H1 (cell line): ENCODE results near the gene RMND1. TPM values are rescaled to one million over a fixed set of nuclear protein-coding genes. Genes with fewer than 3 reads are reported as not detected.

Source experiments
- GTF2F1 ChIP-seq: IDR thresholded peaks from 2 replicates; pipeline ENCODE4 v1.6.1; 2012; ENCODE audit warnings: low read depth, low read length, improper control_type of control experiment, borderline replicate concordance
- polyA plus RNA-seq, 7 experiments: library from polyadenylated mRNA; depleted of rRNA in 3 of 7; stranded (reverse) in 5 of 7; unstranded in 2 of 7; fragments of >200 nt in 5 of 7; fragments of 200-250 nt in 2 of 7; gene quantifications; 1 replicate in 5 of 7; 2 replicates in 1 of 7; 4 replicates in 1 of 7; pipeline versions ENCODE4 v1.2.1 to v1.2.3, GENCODE V29; 2011 to 2013; ENCODE audit warnings: missing spikeins in 2 of 7, mixed read lengths in 2 of 7
- total RNA-seq: library from RNA; stranded (reverse); fragmentation: NEBNext Ultra II Directional; extraction: Animal tissue kit (Norgen Biotek cat#: 25700); gene quantifications from 2 replicates; pipeline ENCODE4 v1.2.1, GENCODE V29; 2021

Gene RMND1
- total and polyA plus RNA-seq, 2 of the 8 experiments (the other 6 are each of a cell fraction or from before 2014, with no cell fraction given): 7.3 to 21.9 TPM

DNA sequence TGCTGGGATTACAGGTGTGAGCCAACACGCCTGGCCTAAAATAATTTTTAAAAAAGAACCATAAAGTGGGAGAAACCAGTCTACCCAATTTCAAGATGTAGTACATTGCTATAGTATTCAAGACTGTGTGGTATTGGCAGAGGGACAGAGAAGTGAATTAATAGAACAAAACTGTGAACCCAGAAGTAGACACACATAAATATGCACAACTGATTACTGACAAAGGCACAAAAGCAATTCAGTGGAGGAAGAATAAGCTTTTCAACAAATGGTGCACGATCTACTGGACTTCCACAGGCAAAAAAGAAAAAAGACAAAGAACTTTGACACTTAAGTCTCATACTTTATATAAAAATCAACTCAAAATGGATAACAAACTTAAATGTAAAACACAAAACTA is 76.1 kb downstream of the RMND1 start (continued):
- no peak for TF ChIP-seq GTF2F1
